Activated CD4-positive, alpha-beta T cell treated with anti-CD3 and anti-CD28 coated beads, Interleukin-2, amount 10 ng/mL, durations not matched to agents 24 days and 14 days (primary cell): ENCODE data around the gene PCED1A. TPM values are rescaled to one million over a fixed set of nuclear protein-coding genes. Genes with fewer than 3 reads are reported as not detected.
A peak's percentile ranks its signal among the peaks of the same experiment; 100 is the strongest.
"Not testable (repeated sequence)": the region's sequence is repeated elsewhere in the genome, so short reads cannot be mapped to it uniquely, and the experiment has no call there.

Experiments used
- DNase-seq: peaks from one replicate; pipeline ENCODE4 v3.0.0; 2022
- H3K27ac Mint-ChIP-seq: one replicate; pipeline ENCODE4 v1.8.0; 2022; ENCODE audit warnings: mild to moderate bottlenecking, mixed read lengths
- H3K27me3 Mint-ChIP-seq: one replicate; pipeline ENCODE4 v1.8.0; 2022; ENCODE audit warnings: mixed read lengths
- H3K36me3 Mint-ChIP-seq: one replicate; pipeline ENCODE4 v1.8.0; 2022; ENCODE audit warnings: low read depth, mild to moderate bottlenecking, mixed read lengths
- H3K4me1 Mint-ChIP-seq: one replicate; pipeline ENCODE4 v1.8.0; 2021; ENCODE audit warnings: mixed read lengths
- H3K4me3 Mint-ChIP-seq: one replicate; pipeline ENCODE4 v1.8.0; 2022; ENCODE audit warnings: mild to moderate bottlenecking, moderate library complexity, mixed read lengths
- H3K9me3 Mint-ChIP-seq: one replicate; pipeline ENCODE4 v1.8.0; 2021; ENCODE audit warnings: mixed read lengths
- intact Hi-C: fragments of 100-400 bp; cut with micrococcal nuclease; formaldehyde crosslinking; loops from one replicate; pipeline ENCODE4 v1.15.1; 2023
- total RNA-seq: library from RNA; stranded (reverse); gene quantifications from 2 replicates; pipeline ENCODE4 v1.2.3, GENCODE V29; 2022

The PCED1A gene
- total RNA-seq, 1 donor from 2014 or later, result 26.1 TPM

- intact Hi-C loops, result no loop called here
- no peak overlapping the region for H3K4me3 Mint-ChIP-seq
- H3K27ac Mint-ChIP-seq, result no peak overlapping the region
- H3K4me1 Mint-ChIP-seq, result peaks cover 8% of the 10 kb centered on the region
- H3K27me3 Mint-ChIP-seq, result peaks cover 15% of the 10 kb centered on the region
- DNase-seq, result no peak
- H3K36me3 Mint-ChIP-seq, result peaks cover 29% of the 10 kb centered on the region
- H3K9me3 Mint-ChIP-seq, result no peaks in the 10 kb centered on the region
These were observed 6.7 kb downstream of the PCED1A start for GRCh38 chr20:2833761-2834160.

- DNase-seq, H3K9me3 Mint-ChIP-seq, H3K4me3 Mint-ChIP-seq, H3K27ac Mint-ChIP-seq, intact Hi-C loops, H3K36me3 Mint-ChIP-seq: not testable (repeated sequence)
- peaks cover 38% of the 10 kb centered on the region for H3K27me3 Mint-ChIP-seq
- H3K4me1 Mint-ChIP-seq, result peaks cover 17% of the 10 kb centered on the region
These were observed 9.2 kb downstream of the PCED1A start for GRCh38 chr20:2831206-2831605.

GRCh38 chr20:2829376-2829775 is 11.1 kb downstream of the PCED1A start:
- intact Hi-C loops, result no loop called here
- Mint-ChIP-seq H3K9me3 (no peaks in the 10 kb centered on the region), H3K4me1 (peaks cover 22% of the 10 kb centered on the region), H3K4me3 (no peak overlapping the region), H3K27ac (no peak overlapping the region), H3K27me3 (peaks cover 43% of the 10 kb centered on the region), H3K36me3 (peaks cover 3% of the 10 kb centered on the region)
- DNase-seq, result no peak

- Mint-ChIP-seq H3K4me3 (peak overlapping the region; percentile 19), H3K27me3 (peaks cover 41% of the 10 kb centered on the region), H3K4me1 (peaks cover 22% of the 10 kb centered on the region), H3K36me3 (no peaks in the 10 kb centered on the region), H3K27ac (no peak overlapping the region), H3K9me3 (no peaks in the 10 kb centered on the region)
- DNase-seq, result no peak
- intact Hi-C loops, result no loop called here
These were observed 13.8 kb downstream of the PCED1A start for GRCh38 chr20:2826655-2827054.

GRCh38 chr20:2825761-2826160 is 14.7 kb downstream of the PCED1A start:
- peaks cover 45% of the 10 kb centered on the region for H3K27me3 Mint-ChIP-seq
- no peak for DNase-seq
- intact Hi-C loops, result no loop called here
- H3K36me3 Mint-ChIP-seq, result no peaks in the 10 kb centered on the region
- H3K4me1 Mint-ChIP-seq, result peaks cover 24% of the 10 kb centered on the region
- no peak overlapping the region for H3K27ac Mint-ChIP-seq
- H3K4me3 Mint-ChIP-seq, result peak overlapping the region; percentile 10
- H3K9me3 Mint-ChIP-seq, result no peaks in the 10 kb centered on the region

- no peaks in the 10 kb centered on the region for H3K9me3 Mint-ChIP-seq
- H3K4me3 Mint-ChIP-seq, result peak overlapping the region; percentile 70
- no peak overlapping the region for H3K27ac Mint-ChIP-seq
- intact Hi-C loops, result no loop called here
- H3K4me1 Mint-ChIP-seq, result peaks cover 28% of the 10 kb centered on the region
- peak; percentile 88 for DNase-seq
- H3K36me3 Mint-ChIP-seq, result no peaks in the 10 kb centered on the region
- peaks cover 47% of the 10 kb centered on the region for H3K27me3 Mint-ChIP-seq
These were observed 18.4 kb downstream of the PCED1A start for GRCh38 chr20:2822073-2822472.

GRCh38 chr20:2820896-2821869 is 19.3 kb downstream of the PCED1A start:
- H3K36me3 Mint-ChIP-seq, result no peaks in the 10 kb centered on the region
- H3K4me1 Mint-ChIP-seq, result peaks cover 19% of the 10 kb centered on the region
- intact Hi-C loops, result no loop called here
- no peak overlapping the region for H3K27ac Mint-ChIP-seq
- no peak for DNase-seq
- no peaks in the 10 kb centered on the region for H3K9me3 Mint-ChIP-seq
- peaks cover 41% of the 10 kb centered on the region for H3K27me3 Mint-ChIP-seq
- peak overlapping the region; percentile 70 for H3K4me3 Mint-ChIP-seq

- intact Hi-C loops, result no loop called here
- no peak for DNase-seq
- H3K4me3 Mint-ChIP-seq, result no peak overlapping the region
These were observed 20.2 kb downstream of the PCED1A start for GRCh38 chr20:2820084-2820895.

GRCh38 chr20:2817891-2818595 is 22.4 kb downstream of the PCED1A start:
- Mint-ChIP-seq H3K27me3 (peaks cover 57% of the 10 kb centered on the region), H3K4me1 (peaks cover 13% of the 10 kb centered on the region), H3K9me3 (no peaks in the 10 kb centered on the region), H3K27ac (no peak overlapping the region), H3K36me3 (no peaks in the 10 kb centered on the region), H3K4me3 (no peak overlapping the region)
- intact Hi-C loops, result no loop called here
- no peak for DNase-seq

More at GRCh38 chr20:2820084-2820895, 20.2 kb downstream of the PCED1A start:
- Mint-ChIP-seq H3K27ac (no peak overlapping the region), H3K36me3 (no peaks in the 10 kb centered on the region), H3K9me3 (no peaks in the 10 kb centered on the region), H3K27me3 (peaks cover 40% of the 10 kb centered on the region), H3K4me1 (peaks cover 13% of the 10 kb centered on the region)

- Mint-ChIP-seq H3K27me3 (peaks cover 65% of the 10 kb centered on the region), H3K27ac (no peak overlapping the region)
- no peak for DNase-seq
These were observed 23.1 kb downstream of the PCED1A start for GRCh38 chr20:2817341-2817726.

GRCh38 chr20:2816583-2817340 is 23.7 kb downstream of the PCED1A start:
- peaks cover 2% of the 10 kb centered on the region for H3K36me3 Mint-ChIP-seq
- DNase-seq, result no peak
- peaks cover 70% of the 10 kb centered on the region for H3K27me3 Mint-ChIP-seq
- intact Hi-C loops, result no loop called here
- no peak overlapping the region for H3K4me3 Mint-ChIP-seq
- peaks cover 9% of the 10 kb centered on the region for H3K9me3 Mint-ChIP-seq
- peaks cover 10% of the 10 kb centered on the region for H3K4me1 Mint-ChIP-seq
- no peak overlapping the region for H3K27ac Mint-ChIP-seq

More at GRCh38 chr20:2817341-2817726, 23.1 kb downstream of the PCED1A start:
- Mint-ChIP-seq H3K9me3 (peaks cover 3% of the 10 kb centered on the region), H3K4me1 (peaks cover 13% of the 10 kb centered on the region), H3K36me3 (peaks cover 2% of the 10 kb centered on the region), H3K4me3 (no peak overlapping the region)
- intact Hi-C loops, result no loop called here

- DNase-seq, result no peak
- H3K4me1 Mint-ChIP-seq, result peaks cover 6% of the 10 kb centered on the region
- H3K36me3 Mint-ChIP-seq, result peaks cover 2% of the 10 kb centered on the region
- H3K27me3 Mint-ChIP-seq, result peaks cover 71% of the 10 kb centered on the region
- H3K4me3 Mint-ChIP-seq, result no peak within 1 kb of the TSS
- no peak within 1 kb of the TSS for H3K27ac Mint-ChIP-seq
- intact Hi-C loops, result no loop called here
- H3K9me3 Mint-ChIP-seq, result peaks cover 11% of the 10 kb centered on the region
These were observed 24.3 kb downstream of the PCED1A start, which contains the start of gene TMEM239 for GRCh38 chr20:2816030-2816582. Gene TMEM239, plus strand, starts transcription at chr20:2816364. Its CDS starts 191 bp downstream, at chr20:2816555.
